ENCODE measurements around the gene PDZD4. TPM values are rescaled to one million over a fixed set of nuclear protein-coding genes. Genes with fewer than 3 reads are reported as not detected.

The PDZD4 gene
- polyA plus RNA-seq, 3 donors from 2014 or later = 0.93 to 11.4 (median 6.1) TPM

DNA sequence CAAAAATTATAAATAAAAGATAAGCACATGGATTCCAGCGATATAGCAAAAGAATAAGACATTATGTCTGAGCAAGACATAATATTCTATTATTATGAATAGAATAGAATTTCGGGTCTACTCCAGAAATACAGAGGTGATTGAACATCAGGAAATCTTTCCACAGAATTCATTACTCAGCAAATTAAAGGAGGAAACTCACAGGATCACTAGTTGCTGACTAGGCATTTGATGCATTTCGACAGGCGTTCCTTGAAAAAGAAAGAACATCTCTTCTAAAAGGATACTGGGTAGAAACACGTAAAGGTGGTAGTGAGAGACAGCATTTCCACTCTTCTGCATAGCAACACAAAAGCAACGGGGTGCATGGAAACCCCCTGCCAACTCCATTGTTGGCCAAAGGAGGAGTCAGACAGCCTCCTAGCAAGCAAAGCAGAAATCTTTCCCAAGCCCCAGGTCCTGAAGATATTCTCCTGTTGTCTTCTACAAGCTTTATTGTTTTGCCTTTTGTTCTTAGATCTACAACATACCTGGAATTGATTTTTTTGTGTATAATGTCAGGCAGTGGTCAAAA, 14.3 kb upstream of the PDZD4 start:
- peaks cover 0 to 2% (median 0%) of the 10 kb centered on the region in 3 donors for H3K27me3 Mint-ChIP-seq (ENCODE audit: low read depth in 3 of 3)
- H3K9me3 Mint-ChIP-seq = no peaks in the 10 kb centered on the region
- H3K4me3 Mint-ChIP-seq = no peak overlapping the region
- H3K27ac Mint-ChIP-seq = no peak overlapping the region
- no peaks in the 10 kb centered on the region for H3K4me1 Mint-ChIP-seq
- no peak for DNase-seq
- peaks cover 0 to 4% (median 0%) of the 10 kb centered on the region in 3 donors for H3K36me3 Mint-ChIP-seq

DNA sequence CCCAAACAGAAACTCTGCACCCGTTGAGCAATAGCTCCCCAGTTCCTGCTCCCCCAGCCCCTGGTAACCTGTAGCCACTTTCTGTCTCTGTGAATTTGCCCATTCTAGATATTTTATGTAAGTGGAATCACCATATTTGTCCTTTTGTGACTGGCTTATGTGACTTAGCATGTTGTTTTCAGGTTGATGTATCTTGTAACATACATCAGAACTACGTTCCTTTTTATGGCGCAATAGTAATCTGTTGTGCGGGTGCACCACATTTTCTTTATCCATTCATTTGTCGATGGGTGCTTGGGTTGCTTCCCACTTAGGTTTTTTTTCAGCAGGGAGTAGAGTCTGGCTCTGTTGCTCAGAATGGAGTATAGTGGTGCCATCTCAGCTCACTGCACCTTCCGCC, 6.6 kb upstream of the PDZD4 start:
- DNase-seq = no peak
- Mint-ChIP-seq H3K27ac (no peak overlapping the region), H3K27me3 (ENCODE audit: low read depth in 3 of 3) (peaks cover 0 to 4% (median 2%) of the 10 kb centered on the region in 3 donors), H3K4me1 (peaks cover 0 to 2% of the 10 kb centered on the region in 2 donors), H3K36me3 (no peaks in the 10 kb centered on the region), H3K4me3 (no peak overlapping the region), H3K9me3 (peaks cover 0 to 5% (median 0%) of the 10 kb centered on the region in 6 donors)

DNA sequence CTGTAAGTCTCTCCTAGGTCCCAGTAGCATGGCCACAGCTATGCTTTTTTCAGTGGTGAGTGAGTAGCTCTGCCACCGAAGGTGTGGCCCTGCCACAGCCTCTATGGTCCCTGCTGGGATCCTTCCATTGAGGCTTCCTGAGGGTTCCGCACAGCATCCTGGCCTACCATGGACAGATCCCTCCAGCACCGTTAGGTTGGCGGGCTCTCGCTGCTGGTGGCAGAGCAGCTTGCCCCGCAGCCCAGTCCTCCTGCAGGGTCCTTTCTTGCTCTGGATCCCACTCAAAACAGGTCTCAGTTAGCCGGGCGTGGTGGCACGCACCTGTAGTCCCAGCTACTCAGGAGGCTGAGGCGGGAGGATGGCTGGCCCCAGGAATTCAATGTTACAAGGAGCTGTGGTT, 2.4 kb upstream of the PDZD4 start:
- Mint-ChIP-seq H3K27me3 (ENCODE audit: low read depth in 3 of 3) (peaks cover 1 to 8% (median 7%) of the 10 kb centered on the region in 3 donors), H3K36me3 (no peaks in the 10 kb centered on the region), H3K9me3 (peaks cover 0 to 3% (median 0%) of the 10 kb centered on the region in 6 donors), H3K4me3 (peak overlapping the region in 1 of 5 donors; percentile 18), H3K27ac (no peak overlapping the region), H3K4me1 (peaks cover 7 to 15% of the 10 kb centered on the region in 2 donors)
- no peak for DNase-seq

DNA sequence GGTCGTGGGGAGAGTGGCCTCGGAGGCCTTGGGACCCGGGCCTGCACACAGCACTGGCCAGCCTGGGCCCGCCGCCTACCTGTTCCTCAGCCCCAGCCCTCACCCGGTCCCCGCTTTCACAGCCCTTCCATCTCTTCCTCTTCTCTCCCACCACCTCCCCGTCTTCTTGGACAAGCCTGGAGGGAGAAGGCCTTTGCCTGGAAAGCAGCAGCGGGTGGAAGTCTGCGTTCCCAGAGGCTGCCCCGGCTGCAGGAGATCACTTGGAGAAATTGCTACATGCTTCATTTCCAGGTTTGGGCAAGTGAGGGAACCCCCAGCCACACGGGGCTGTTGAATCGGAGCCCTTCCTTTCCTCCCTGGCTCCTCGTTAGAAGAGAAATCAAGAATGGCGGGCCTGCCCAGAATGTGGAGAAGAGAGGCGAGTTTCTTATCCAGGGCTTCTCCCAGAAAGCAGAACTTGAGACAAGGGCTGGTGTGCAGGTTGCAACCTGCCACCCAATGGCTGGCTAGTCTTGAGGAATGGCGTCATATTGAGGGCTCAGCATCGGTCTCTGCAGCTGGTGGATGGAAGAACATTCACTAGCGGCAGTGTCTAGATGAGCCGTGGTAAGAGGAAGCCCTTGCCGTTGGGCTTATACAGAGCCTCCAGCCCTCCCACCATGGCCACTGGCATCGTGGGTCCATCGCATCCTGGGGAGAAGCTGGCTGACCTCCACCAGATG, 1.2 kb upstream of the PDZD4 start:
- Mint-ChIP-seq H3K4me3 (peak overlapping the region; percentile 53 to 83 (median 69)), H3K27me3 (ENCODE audit: low read depth in 3 of 3) (peaks cover 1 to 13% (median 8%) of the 10 kb centered on the region in 3 donors), H3K36me3 (peaks cover 0 to 7% (median 4%) of the 10 kb centered on the region in 3 donors), H3K9me3 (peaks cover 0 to 3% (median 0%) of the 10 kb centered on the region in 6 donors), H3K27ac (peak overlapping the region in 1 of 6 donors; percentile 30), H3K4me1 (peaks cover 18 to 26% of the 10 kb centered on the region in 2 donors)
- DNase-seq = no peak

DNA sequence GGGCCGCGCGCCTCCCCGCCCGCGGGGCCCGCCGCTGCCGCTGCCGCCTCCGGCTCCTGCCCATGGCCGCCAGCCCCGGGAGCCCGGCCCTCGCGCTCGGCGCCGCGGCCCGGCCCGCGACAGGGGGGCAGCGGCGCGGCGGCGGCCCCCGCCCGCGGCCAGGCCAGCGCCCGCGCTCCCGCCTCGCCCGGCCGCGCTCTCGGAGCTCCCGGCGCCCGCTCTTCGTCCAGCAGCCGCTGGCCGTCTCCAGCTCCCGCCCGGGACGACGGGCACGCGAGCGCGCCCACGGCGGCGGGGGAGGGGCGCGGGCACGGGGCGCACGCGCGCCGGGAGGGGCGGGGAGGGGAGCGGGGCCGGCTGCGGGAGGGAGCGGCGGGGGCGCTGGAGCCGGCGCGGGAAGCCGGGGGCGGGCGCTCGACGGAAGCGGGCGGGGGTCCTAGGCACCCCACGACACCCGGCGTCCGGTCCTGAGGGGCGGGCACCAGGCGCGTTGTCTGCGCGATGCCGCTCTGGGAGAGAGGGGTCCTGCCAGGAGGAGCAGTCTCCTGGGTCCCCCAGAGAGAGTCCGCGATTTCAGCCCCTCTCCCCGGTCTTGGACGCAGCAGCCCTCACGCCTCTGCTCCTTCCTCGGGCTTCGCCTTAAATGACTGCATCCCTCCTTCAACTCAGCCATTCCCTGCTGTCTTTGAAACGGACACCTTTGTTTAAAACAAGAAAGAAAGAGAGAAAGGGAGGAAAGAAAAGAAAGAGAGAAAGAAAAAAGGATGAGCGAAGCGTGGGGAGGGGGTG, 490 bp upstream of the PDZD4 start:
- H3K4me1 Mint-ChIP-seq = peaks cover 22 to 28% of the 10 kb centered on the region in 2 donors
- H3K36me3 Mint-ChIP-seq = peaks cover 0 to 7% (median 4%) of the 10 kb centered on the region in 3 donors
- H3K4me3 Mint-ChIP-seq = peak overlapping the region; percentile 30 to 83 (median 69)
- H3K9me3 Mint-ChIP-seq = peaks cover 0 to 3% (median 0%) of the 10 kb centered on the region in 6 donors
- DNase-seq = no peak
- peak overlapping the region in 4 of 6 donors; percentile 30 to 74 (median 58) for H3K27ac Mint-ChIP-seq
- peaks cover 1 to 13% (median 8%) of the 10 kb centered on the region in 3 donors for H3K27me3 Mint-ChIP-seq (ENCODE audit: low read depth in 3 of 3)

DNA sequence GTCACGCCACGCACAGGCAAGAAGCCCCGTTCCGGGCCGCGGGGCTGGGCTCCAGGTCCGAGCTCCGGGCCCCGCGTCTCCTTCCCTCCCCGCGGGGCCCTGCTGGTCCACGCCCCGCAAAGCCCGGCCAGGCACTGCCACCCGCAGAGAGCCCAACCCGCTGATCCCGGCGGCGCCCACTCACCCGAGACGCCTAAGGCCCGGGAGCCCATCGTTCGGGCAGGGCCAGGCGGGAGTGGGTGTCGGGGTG, 870 bp downstream of the PDZD4 start:
- H3K27me3 Mint-ChIP-seq (ENCODE audit: low read depth in 3 of 3) = peaks cover 1 to 13% (median 8%) of the 10 kb centered on the region in 3 donors
- H3K27ac Mint-ChIP-seq = peak overlapping the region in 5 of 6 donors; percentile 57 to 94 (median 72)
- no peak for DNase-seq
- peak overlapping the region; percentile 85 to 90 (median 86) for H3K4me3 Mint-ChIP-seq
- H3K36me3 Mint-ChIP-seq = peaks cover 0 to 7% (median 4%) of the 10 kb centered on the region in 3 donors
- peaks cover 35 to 41% of the 10 kb centered on the region in 2 donors for H3K4me1 Mint-ChIP-seq
- peaks cover 0 to 2% (median 0%) of the 10 kb centered on the region in 6 donors for H3K9me3 Mint-ChIP-seq

DNA sequence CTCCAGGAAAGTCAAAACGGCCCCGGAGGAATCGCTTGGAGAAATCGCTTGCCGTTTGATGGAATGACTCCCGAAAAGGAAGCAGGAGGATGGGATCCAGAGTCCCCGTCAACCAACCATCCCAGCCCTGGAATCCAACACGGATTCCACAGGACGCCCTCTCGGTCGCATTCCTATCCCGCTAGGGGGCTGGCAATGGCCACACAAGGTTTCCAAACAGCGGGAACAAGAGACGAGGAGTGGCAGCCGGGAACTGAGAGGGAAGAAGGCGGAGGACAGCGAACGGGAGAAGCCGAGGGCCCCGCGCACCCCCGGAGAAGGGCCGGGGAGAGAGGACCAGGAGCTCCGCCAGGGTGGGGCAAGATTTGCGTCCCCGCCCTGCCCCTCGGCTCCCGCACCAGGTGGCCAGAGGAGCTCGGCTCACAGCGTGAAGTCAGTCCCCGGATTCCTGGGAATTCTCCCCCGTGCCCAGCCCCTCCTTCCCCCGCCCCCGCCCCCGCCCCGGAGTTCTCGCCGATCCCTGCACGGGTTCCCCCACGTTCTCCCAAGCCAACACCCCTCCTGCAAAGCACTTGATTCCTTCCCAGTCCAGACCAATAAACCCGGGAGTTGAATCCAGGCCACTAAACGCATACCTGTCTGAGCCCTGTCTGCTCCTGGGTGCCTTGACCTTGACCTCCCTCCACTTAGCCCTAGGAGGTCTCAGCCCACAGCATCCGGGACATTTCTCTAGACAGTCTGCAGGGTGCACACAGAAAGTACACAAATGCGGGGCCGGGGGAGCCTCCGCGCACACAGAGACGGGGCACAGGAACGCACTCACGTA, 1.4 kb downstream of the PDZD4 start:
- Mint-ChIP-seq H3K4me1 (peaks cover 40 to 47% of the 10 kb centered on the region in 2 donors), H3K27me3 (ENCODE audit: low read depth in 3 of 3) (peaks cover 1 to 13% (median 8%) of the 10 kb centered on the region in 3 donors), H3K9me3 (peaks cover 0 to 2% (median 0%) of the 10 kb centered on the region in 6 donors), H3K4me3 (peak overlapping the region; percentile 85 to 90 (median 86)), H3K27ac (peak overlapping the region; percentile 43 to 94 (median 70)), H3K36me3 (peaks cover 0 to 7% (median 4%) of the 10 kb centered on the region in 3 donors)
- DNase-seq = peak in 1 of 3 donors; percentile 28

DNA sequence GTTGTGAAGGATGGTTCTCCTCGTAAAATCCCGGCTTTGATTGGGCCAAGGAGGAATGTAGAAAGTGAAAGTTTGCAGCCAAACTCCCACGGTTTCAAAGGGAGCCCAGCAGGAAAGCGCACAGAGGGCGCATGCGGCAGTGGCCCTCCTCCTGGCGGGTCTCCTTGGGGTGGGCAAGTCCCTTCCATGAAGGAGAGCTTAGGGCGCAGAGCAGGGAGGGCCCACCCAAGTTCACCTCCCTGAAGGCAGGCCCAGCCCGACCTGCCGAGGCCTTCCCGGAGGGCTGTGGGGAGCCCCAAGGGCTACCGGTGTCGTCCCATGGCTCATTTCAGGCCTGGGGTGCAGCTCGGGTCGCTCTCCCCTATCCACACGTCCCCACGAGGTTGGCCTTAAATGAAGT, 2.0 kb downstream of the PDZD4 start:
- peaks cover 0 to 2% (median 0%) of the 10 kb centered on the region in 6 donors for H3K9me3 Mint-ChIP-seq
- peaks cover 0 to 7% (median 4%) of the 10 kb centered on the region in 3 donors for H3K36me3 Mint-ChIP-seq
- H3K4me1 Mint-ChIP-seq = peaks cover 46 to 52% of the 10 kb centered on the region in 2 donors
- peak overlapping the region; percentile 58 to 78 (median 70) for H3K27ac Mint-ChIP-seq
- no peak for DNase-seq
- H3K27me3 Mint-ChIP-seq (ENCODE audit: low read depth in 3 of 3) = peaks cover 1 to 17% (median 6%) of the 10 kb centered on the region in 3 donors
- H3K4me3 Mint-ChIP-seq = peak overlapping the region; percentile 44 to 90 (median 85)

DNA sequence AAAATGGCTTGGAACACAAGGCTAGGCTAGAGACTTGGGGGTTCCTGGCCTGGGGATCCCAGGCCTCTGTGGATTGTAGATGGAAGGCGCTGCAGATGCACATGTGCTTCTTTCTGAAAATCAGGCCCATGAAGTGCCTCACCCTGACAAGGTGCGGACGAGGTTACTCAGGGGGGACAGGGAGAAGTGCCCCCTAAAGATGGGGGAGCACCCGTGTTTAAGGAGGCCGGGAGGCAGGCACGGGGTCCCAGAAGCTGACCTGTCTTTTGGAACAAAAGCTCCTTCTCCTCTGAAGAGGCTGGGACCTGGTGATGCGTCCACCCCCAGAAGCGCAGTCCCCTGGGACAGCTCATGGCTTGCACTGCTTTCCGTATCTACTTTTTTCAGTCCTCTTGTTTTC, 2.4 kb downstream of the PDZD4 start:
- H3K27ac Mint-ChIP-seq = peak overlapping the region; percentile 67 to 79 (median 73)
- peaks cover 0 to 7% (median 4%) of the 10 kb centered on the region in 3 donors for H3K36me3 Mint-ChIP-seq
- no peaks in the 10 kb centered on the region for H3K9me3 Mint-ChIP-seq
- peak overlapping the region; percentile 51 to 85 (median 60) for H3K4me3 Mint-ChIP-seq
- H3K4me1 Mint-ChIP-seq = peaks cover 47 to 52% of the 10 kb centered on the region in 2 donors
- no peak for DNase-seq
- H3K27me3 Mint-ChIP-seq (ENCODE audit: low read depth in 3 of 3) = peaks cover 1 to 17% (median 6%) of the 10 kb centered on the region in 3 donors

DNA sequence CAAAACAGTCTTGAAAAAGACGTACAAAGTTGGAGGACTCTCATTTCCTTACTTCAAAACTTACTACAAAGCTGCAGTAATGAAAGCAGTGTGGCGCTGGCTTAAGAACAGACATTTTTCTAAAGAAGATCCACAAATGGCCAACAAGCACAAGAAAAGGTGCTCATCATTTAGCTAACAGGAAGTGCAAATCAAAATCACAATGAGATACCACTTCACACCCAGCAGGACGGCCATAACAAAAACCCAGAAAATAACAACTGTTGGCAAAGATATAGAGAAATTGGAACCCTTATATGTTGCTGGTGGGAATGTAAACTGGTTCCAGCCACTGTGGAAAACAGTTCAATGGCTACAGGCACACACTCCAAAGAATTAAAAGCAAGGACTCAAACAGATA, 3.3 kb downstream of the PDZD4 start:
- Mint-ChIP-seq H3K36me3 (peaks cover 0 to 7% (median 4%) of the 10 kb centered on the region in 3 donors), H3K27ac (peak overlapping the region; percentile 50 to 79 (median 73)), H3K9me3 (no peaks in the 10 kb centered on the region), H3K4me3 (peak overlapping the region; percentile 33 to 73 (median 55)), H3K27me3 (ENCODE audit: low read depth in 3 of 3) (peaks cover 8 to 18% (median 9%) of the 10 kb centered on the region in 3 donors), H3K4me1 (peaks cover 55 to 58% of the 10 kb centered on the region in 2 donors)
- DNase-seq = no peak

DNA sequence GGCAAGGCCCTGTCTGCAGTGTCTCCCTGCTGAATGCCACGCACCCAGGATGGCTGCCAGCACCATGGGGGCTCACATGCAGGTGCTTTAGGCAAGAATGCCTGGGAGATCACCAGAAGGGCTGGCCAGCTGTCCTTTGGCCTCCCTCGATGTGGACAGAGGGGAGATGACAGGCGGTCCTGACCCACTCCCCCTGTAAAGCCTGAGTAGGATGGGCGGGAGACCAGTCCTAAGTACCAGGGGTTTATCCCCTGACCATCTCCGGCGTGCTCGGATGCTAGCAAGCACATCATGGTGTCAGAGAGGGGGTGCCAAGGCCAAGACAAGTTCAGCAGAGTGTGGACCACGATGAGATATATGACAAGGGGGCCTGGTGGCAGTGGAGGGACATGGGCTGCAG, 5.3 kb downstream of the PDZD4 start:
- peaks cover 11 to 26% (median 16%) of the 10 kb centered on the region in 3 donors for H3K27me3 Mint-ChIP-seq (ENCODE audit: low read depth in 3 of 3)
- peaks cover 73% of the 10 kb centered on the region in 2 donors for H3K4me1 Mint-ChIP-seq
- peaks cover 0 to 7% (median 4%) of the 10 kb centered on the region in 3 donors for H3K36me3 Mint-ChIP-seq
- peak overlapping the region in 5 of 6 donors; percentile 37 to 74 (median 65) for H3K27ac Mint-ChIP-seq
- DNase-seq = no peak
- H3K9me3 Mint-ChIP-seq = no peaks in the 10 kb centered on the region
- H3K4me3 Mint-ChIP-seq = peak overlapping the region in 3 of 5 donors; percentile 36 to 55 (median 39)

DNA sequence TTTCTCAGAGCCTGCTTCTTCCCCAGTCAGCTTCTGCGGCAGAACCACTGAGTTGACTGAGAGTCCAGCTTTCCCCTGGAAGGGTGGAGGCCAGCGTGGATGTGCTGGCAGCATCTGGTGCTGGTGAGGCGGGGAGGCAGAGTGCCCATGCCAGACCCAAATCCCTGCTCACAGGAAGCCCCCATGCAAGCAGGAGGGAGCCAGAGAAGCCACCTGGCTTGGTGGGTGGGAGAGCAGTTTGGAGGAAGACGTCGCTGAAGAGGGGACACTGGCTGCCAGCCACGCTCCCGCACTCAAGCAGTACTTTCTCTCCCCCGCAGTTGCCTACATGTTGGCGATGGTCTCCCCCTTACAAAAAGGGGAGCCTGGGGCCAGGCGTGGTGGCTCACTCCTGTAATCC, 6.0 kb downstream of the PDZD4 start:
- H3K36me3 Mint-ChIP-seq = peaks cover 0 to 7% (median 4%) of the 10 kb centered on the region in 3 donors
- peaks cover 77 to 78% of the 10 kb centered on the region in 2 donors for H3K4me1 Mint-ChIP-seq
- H3K27ac Mint-ChIP-seq = peak overlapping the region in 5 of 6 donors; percentile 63 to 82 (median 74)
- no peaks in the 10 kb centered on the region for H3K9me3 Mint-ChIP-seq
- H3K4me3 Mint-ChIP-seq = peak overlapping the region in 3 of 5 donors; percentile 12 to 39 (median 15)
- peaks cover 11 to 28% (median 16%) of the 10 kb centered on the region in 3 donors for H3K27me3 Mint-ChIP-seq (ENCODE audit: low read depth in 3 of 3)
- no peak for DNase-seq

DNA sequence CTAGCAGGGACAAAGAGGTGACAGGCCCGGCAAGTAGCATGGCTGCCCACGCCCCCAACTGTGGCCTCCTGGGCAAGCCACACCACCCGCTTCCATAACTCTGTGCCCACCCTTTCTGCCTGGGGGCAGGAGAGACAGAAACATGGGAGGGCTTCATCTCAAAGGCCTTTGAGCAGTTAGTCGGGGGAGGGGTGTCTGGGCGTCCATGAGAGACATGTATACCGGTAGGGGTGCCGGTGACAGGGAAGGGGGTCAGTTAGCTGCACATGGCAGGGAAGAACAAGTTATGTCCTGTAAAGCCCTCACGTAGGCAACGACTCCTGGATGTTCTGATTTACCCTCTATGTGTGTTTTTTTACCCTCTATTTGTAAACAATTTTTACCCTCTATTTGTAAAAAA, 9.3 kb downstream of the PDZD4 start:
- H3K4me1 Mint-ChIP-seq = peaks cover 77 to 86% of the 10 kb centered on the region in 2 donors
- no peaks in the 10 kb centered on the region for H3K9me3 Mint-ChIP-seq
- peak overlapping the region; percentile 89 to 94 (median 92) for H3K27ac Mint-ChIP-seq
- H3K36me3 Mint-ChIP-seq = no peaks in the 10 kb centered on the region
- peak overlapping the region; percentile 64 to 84 (median 77) for H3K4me3 Mint-ChIP-seq
- no peak for DNase-seq
- H3K27me3 Mint-ChIP-seq (ENCODE audit: low read depth in 3 of 3) = peaks cover 20 to 29% (median 24%) of the 10 kb centered on the region in 3 donors

Data from immature natural killer cell (primary cell).